ENCODE measurements around the gene PRR36. TPM values are rescaled to one million over a fixed set of nuclear protein-coding genes. Genes with fewer than 3 reads are reported as not detected.

PRR36 gene
- total RNA-seq, 1 donor from 2014 or later, result 1.0 TPM

- DNase-seq (ENCODE audit: low read depth), result no peak
- H3K4me3 ChIP-seq (ENCODE audit: low read depth, low read length), result no peak overlapping the region
- H3K36me3 ChIP-seq (ENCODE audit: control insufficient read depth, insufficient read depth, low read length), result no peaks in the 10 kb centered on the region
- no peak for TF ChIP-seq CTCF (IDR thresholded peaks at IDR 0.05; ENCODE audit: insufficient read depth, low read length, poor library complexity, severe bottlenecking)
- no peaks in the 10 kb centered on the region for H3K27me3 ChIP-seq (ENCODE audit: control insufficient read depth, insufficient read depth, low read length)
Measured at GRCh38 chr19:7842661-7843294, 31.4 kb downstream of the PRR36 start.

GRCh38 chr19:7841751-7842660 is 32.2 kb downstream of the PRR36 start:
- Histone ChIP-seq H3K36me3 (ENCODE audit: control insufficient read depth, insufficient read depth, low read length) (no peaks in the 10 kb centered on the region), H3K4me3 (ENCODE audit: low read depth, low read length) (no peak overlapping the region), H3K27me3 (ENCODE audit: control insufficient read depth, insufficient read depth, low read length) (no peaks in the 10 kb centered on the region)
- TF ChIP-seq CTCF (IDR thresholded peaks at IDR 0.05; ENCODE audit: insufficient read depth, low read length, poor library complexity, severe bottlenecking), result no peak
- DNase-seq (ENCODE audit: low read depth), result no peak

DNA sequence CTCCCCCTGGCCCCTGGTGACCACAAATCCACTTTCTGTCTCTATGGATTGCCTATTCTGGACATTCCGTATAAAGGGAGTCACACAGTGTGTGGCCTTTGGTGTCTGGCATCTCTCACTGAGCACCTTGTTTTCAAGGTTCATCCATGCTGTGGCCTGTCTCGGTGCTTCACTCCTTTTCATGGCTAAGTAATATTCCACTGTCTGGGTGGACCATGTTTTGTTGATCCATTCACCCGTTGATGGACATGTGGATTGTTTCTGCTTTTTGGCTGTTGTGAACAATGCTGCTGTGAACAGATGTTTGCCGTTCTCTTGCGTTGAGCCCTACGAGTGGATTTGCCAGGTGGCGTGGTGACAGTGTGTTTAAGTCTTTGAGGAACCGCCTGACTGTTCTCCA is 33.6 kb downstream of the PRR36 start:
- no peak for TF ChIP-seq CTCF (IDR thresholded peaks at IDR 0.05; ENCODE audit: insufficient read depth, low read length, poor library complexity, severe bottlenecking)

DNA sequence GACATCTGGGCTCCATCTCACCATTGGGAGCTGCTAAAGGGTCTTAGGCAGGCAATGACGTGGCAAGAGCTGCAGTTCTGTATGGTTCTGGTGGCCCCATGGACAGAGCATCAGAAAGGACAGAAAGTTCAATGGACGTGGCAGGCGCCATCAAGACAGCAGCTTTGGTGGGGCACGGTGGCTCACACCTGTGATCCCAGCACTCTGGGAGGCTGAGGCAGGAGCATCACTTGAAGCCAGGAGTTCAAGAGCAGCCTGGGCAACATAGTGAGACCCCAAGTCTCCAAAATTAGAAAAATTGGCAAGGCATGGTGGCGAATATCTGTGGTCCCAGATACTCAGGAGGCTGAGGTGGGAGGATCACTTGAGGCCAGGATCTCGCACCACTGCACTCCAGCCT is 34.7 kb downstream of the PRR36 start:
- H3K36me3 ChIP-seq (ENCODE audit: control insufficient read depth, insufficient read depth, low read length), result no peaks in the 10 kb centered on the region
- no peak for DNase-seq (ENCODE audit: low read depth)
- H3K27me3 ChIP-seq (ENCODE audit: control insufficient read depth, insufficient read depth, low read length), result no peaks in the 10 kb centered on the region
- H3K4me3 ChIP-seq (ENCODE audit: low read depth, low read length), result no peak overlapping the region
- TF ChIP-seq CTCF (IDR thresholded peaks at IDR 0.05; ENCODE audit: insufficient read depth, low read length, poor library complexity, severe bottlenecking), result no peak

More for the DNA sequence above, 33.6 kb downstream of the PRR36 start:
- no peak for DNase-seq (ENCODE audit: low read depth)
- Histone ChIP-seq H3K4me3 (ENCODE audit: low read depth, low read length) (no peak overlapping the region), H3K27me3 (ENCODE audit: control insufficient read depth, insufficient read depth, low read length) (no peaks in the 10 kb centered on the region), H3K36me3 (ENCODE audit: control insufficient read depth, insufficient read depth, low read length) (no peaks in the 10 kb centered on the region)

DNA sequence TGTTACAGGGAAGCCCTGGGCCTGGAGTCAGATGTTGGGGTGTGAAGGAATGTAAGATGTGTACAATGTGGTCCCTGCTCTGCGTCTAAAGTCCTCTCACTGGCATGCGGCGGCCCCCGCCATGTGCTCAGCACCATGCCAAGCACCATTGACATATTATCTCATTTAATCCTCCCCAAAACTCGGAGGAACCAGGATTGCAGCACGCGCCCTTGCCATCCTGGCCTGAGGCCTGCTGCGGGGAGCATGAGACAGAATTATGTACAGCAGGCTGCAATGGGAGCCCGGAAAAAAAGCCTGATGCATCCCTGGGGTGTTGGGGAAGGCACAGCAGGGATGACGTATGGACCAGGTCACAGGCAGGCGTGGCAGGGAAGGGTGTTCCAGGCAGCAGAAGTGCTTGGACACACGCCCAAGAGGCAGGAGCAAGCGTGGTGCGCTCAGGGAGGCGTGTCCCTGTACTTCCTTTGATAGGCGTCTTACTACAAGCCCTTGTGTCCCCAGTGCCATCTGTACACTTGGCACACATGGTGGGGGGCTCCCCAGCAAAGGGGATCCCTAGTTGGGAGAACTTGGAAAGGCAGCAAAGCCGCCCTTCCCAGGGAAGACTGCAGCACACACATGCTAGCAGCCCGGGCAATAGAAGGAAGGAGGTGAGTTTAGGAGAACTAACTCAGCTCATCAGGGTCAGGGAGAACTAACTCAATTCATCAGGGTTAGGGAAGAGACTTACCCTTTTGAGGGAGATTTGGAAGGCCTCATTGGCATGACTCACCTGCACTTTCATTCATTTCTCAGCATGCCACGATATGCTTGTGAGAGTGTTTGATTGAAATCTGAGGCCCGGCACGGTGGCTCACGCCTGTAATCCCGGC is 40.7 kb downstream of the PRR36 start:
- Histone ChIP-seq H3K4me3 (ENCODE audit: low read depth, low read length) (no peak overlapping the region), H3K36me3 (ENCODE audit: control insufficient read depth, insufficient read depth, low read length) (no peaks in the 10 kb centered on the region), H3K27me3 (ENCODE audit: control insufficient read depth, insufficient read depth, low read length) (peaks cover under 1% of the 10 kb centered on the region)
- no peak for TF ChIP-seq CTCF (IDR thresholded peaks at IDR 0.05; ENCODE audit: insufficient read depth, low read length, poor library complexity, severe bottlenecking)
- DNase-seq (ENCODE audit: low read depth), result no peak
